Diencephalon (tissue), 1 donor: Measurements from ENCODE around the gene NAMPT. TPM values are rescaled to one million over a fixed set of nuclear protein-coding genes. Genes with fewer than 3 reads are reported as not detected.

Experiments
- small RNA-seq: library from RNA; depleted of rRNA; stranded (forward); fragments of <200 nt; gene quantifications from one replicate; pipeline ENCODE3, GENCODE V24; 2014
- total RNA-seq: library from RNA; depleted of rRNA; stranded (reverse); fragments of >200 nt; gene quantifications from one replicate; pipeline ENCODE4 v1.2.3, GENCODE V29; 2014

NAMPT gene
- total RNA-seq: 69.0 TPM

GRCh38 chr7:106284714-106285050 is at the start of gene NAMPT:
TSS of gene NAMPT (minus strand) at chr7:106284983. CDS start at chr7:106284884, 99 bp downstream.

Small RNA genes within 50 kb of the gene (small RNA-seq; reads per million reads assigned to genes)
- not detected for gene RNU6-392P

Other genes starting within 250 kb of the NAMPT start
- 21.9 TPM for gene SYPL1, start 172.7 kb downstream of the NAMPT start, total RNA-seq